GM13976 (cell line): ENCODE measurements around the gene HMGXB3.

Source experiments
- DNase-seq: peaks from one replicate; pipeline ENCODE4 v3.0.0; 2012; ENCODE audit warnings: low spot score
- in situ Hi-C: fragments of 300-500 bp; cut with MboI; formaldehyde crosslinking; loops from one replicate; pipeline ENCODE4 v1.12.0; 2022; ENCODE audit warnings: low sequenced_read_pairs, mixed read lengths, inconsistent platforms; ENCODE audit not compliant: unreplicated experiment
- TF ChIP-seq, protein P1 (sequence below): IDR thresholded peaks from 2 replicates; pipeline ENCODE4 v1.5.1; 2012; ENCODE audit warnings: borderline replicate concordance, mild to moderate bottlenecking; ENCODE audit not compliant: insufficient read depth; ENCODE audit errors: extremely low read depth, missing control alignments, control extremely low read depth

The HMGXB3 gene

GRCh38 chr5:150058480-150059126 lies 58.1 kb downstream of the HMGXB3 start:
- peak; percentile 37 for DNase-seq
- in situ Hi-C loops = no loop called here
- TF ChIP-seq, protein P1, sequence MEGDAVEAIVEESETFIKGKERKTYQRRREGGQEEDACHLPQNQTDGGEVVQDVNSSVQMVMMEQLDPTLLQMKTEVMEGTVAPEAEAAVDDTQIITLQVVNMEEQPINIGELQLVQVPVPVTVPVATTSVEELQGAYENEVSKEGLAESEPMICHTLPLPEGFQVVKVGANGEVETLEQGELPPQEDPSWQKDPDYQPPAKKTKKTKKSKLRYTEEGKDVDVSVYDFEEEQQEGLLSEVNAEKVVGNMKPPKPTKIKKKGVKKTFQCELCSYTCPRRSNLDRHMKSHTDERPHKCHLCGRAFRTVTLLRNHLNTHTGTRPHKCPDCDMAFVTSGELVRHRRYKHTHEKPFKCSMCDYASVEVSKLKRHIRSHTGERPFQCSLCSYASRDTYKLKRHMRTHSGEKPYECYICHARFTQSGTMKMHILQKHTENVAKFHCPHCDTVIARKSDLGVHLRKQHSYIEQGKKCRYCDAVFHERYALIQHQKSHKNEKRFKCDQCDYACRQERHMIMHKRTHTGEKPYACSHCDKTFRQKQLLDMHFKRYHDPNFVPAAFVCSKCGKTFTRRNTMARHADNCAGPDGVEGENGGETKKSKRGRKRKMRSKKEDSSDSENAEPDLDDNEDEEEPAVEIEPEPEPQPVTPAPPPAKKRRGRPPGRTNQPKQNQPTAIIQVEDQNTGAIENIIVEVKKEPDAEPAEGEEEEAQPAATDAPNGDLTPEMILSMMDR = no peak

DNA sequence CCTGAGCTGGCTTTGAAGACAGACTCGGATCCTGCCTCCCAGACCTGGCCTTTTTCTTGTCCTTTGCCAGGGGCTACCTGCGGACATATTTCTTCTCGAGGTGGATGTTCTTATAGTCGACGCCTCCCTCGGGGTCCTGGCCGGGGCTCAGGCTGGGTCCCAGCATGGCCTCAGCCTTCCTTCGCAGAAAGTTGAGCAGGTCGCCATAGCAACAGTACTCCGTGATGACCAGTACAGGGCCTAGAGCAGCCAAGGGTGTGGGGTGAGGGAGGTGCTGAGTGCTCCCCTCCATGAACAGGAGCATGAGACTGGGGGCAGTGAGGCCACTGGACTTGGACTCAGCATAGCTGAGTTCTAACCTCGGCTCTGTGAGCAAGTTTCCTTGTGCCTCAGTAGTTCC lies 59.1 kb downstream of the HMGXB3 start:
- DNase-seq = peak; percentile 15
- in situ Hi-C loops = no loop called here
- TF ChIP-seq, protein P1 = no peak

GRCh38 chr5:150060471-150060870 lies 59.9 kb downstream of the HMGXB3 start:
- in situ Hi-C loops = no loop called here

DNA sequence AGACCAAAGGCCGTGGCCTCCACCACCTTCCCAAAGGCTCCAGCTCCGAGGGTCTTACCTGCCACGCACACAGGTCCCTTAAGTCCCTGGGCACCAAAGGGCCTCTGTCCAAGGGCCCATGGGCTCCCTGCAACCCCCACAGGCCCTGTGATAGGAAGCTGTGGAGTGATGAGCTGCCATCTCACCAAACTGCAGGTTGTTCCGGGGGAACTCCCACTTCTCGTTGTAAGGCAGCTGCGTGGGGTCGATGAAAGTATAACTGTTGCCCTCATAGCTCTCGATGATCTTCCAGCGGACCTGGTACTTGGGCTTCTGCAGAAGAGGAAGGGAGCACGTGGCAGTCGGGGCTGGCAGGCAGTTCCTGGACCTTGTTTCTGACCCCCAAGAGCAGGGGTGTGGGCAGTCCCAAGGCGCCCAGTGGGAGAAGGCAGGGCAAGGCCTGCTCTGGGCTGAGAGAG lies 61.0 kb downstream of the HMGXB3 start:
- TF ChIP-seq, protein P1 = no peak
- no peak for DNase-seq
- in situ Hi-C loops = no loop called here

More at GRCh38 chr5:150060471-150060870, 59.9 kb downstream of the HMGXB3 start:
- TF ChIP-seq, protein P1 = no peak
- peak; percentile 8 for DNase-seq

DNA sequence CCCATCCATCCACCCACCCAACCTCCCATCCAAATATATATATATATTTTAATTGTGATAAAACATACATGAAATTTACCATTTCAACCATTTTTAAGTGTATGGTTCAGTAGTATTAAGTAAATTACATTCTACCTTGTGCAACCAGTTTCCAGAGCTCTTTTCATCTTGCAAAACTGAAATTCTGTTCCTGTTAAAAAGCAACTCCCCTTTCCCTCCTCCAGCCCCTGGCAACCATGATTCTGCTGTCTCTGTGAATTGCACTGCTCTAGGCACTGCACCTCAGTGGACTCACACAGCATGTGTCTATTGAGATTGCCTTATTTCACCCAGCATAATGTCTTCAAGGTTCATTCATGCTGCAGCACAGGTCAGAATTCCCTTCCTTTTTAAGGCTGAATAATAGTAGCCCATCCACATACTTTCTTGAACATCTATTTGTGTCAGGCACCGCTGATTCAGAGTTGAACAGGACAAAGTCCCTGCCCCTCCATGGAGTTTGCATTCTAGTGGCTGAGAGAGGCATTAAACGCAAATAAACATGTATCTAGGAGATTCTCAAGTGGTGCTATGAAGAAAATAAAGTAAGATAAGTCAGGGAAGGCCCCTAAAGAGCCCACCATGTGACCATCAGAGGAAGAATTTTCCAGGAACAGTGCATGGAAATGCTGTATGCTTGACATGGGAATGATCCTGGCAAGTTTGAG lies 61.8 kb downstream of the HMGXB3 start:
- DNase-seq = no peak
- TF ChIP-seq, protein P1 = no peak
- in situ Hi-C loops = no loop called here

GRCh38 chr5:150063638-150064037 lies 63.1 kb downstream of the HMGXB3 start:
- in situ Hi-C loops = no loop called here
- no peak for DNase-seq
- TF ChIP-seq, protein P1 = no peak
